B cell (primary cell): ENCODE data around the gene GRID2. TPM values are rescaled to one million over a fixed set of nuclear protein-coding genes. Genes with fewer than 3 reads are reported as not detected.

ENCODE experiments used
- ATAC-seq: fragments of 200-7000 bp; cut with Tn5 transposase; one replicate; pipeline ENCODE4 v1.10.0; 2021; ENCODE audit warnings: low read depth, mild to moderate bottlenecking, moderate number of reproducible peaks, moderate library complexity
- CTCF ChIA-PET: fragments of 350-600 bp; sonication (Branson Sonifier 250); formaldehyde crosslinking; loops from one replicate; lab custom pipeline; 2021; ENCODE audit warnings: antibody characterized with exemption, inconsistent platforms; lab: Charles Lee
- POLR2A ChIA-PET: fragments of 350-600 bp; sonication (Branson Sonifier 250); formaldehyde crosslinking; loops from one replicate; lab custom pipeline; 2021; ENCODE audit warnings: antibody characterized with exemption; lab: Charles Lee
- DNase-seq: peaks from one replicate; pipeline ENCODE4 v3.0.0; 2013
- H2AFZ ChIP-seq: 2 replicates; pipeline ENCODE4 v1.6.1; 2012; ENCODE audit warnings: mild to moderate bottlenecking, low read depth, low read length; ENCODE audit not compliant: insufficient read depth, poor library complexity, severe bottlenecking
- H3K27ac ChIP-seq, 2 donors: 1 replicate in 1 of 2; 2 replicates in 1 of 2; pipeline ENCODE4 v1.5.1; 2012 to 2013; ENCODE audit warnings: low read length in 2 of 2, mild to moderate bottlenecking in 2 of 2, moderate library complexity in 1 of 2
- H3K27me3 ChIP-seq, 4 experiments: fragments of 200-600 bp in 1 of 4; sonication (generic) in 1 of 4; replicated peaks in 1 of 4; 1 replicate in 2 of 4; 2 replicates in 2 of 4; pipeline versions ENCODE4 v1.6.1 to v1.7.0; 2013 to 2016; ENCODE audit warnings: low read length in 3 of 4, mild to moderate bottlenecking in 2 of 4, mixed read lengths in 1 of 4, moderate library complexity in 1 of 4; ENCODE audit not compliant: insufficient read depth in 4 of 4, control insufficient read depth in 3 of 4; ENCODE audit errors: control extremely low read depth in 1 of 4
- H3K36me3 ChIP-seq, 2 experiments: replicated peaks in 1 of 2; 1 replicate in 1 of 2; 2 replicates in 1 of 2; pipeline versions ENCODE4 v1.6.1 to v1.7.1; 2013; ENCODE audit warnings: low read length in 1 of 2; ENCODE audit not compliant: insufficient read depth in 2 of 2, control insufficient read depth in 1 of 2; ENCODE audit errors: control extremely low read depth in 1 of 2, extremely low read depth in 1 of 2
- H3K4me1 ChIP-seq, 2 donors: fragments of 200-600 bp in 1 of 2; sonication (generic) in 1 of 2; 1 replicate in 1 of 2; 2 replicates in 1 of 2; pipeline versions ENCODE4 v1.5.1 to v1.6.1; 2013 to 2017; ENCODE audit warnings: low read length in 2 of 2; ENCODE audit not compliant: control insufficient read depth in 2 of 2, insufficient read depth in 2 of 2
- H3K4me2 ChIP-seq: replicated peaks from 2 replicates; pipeline ENCODE3; 2012; ENCODE audit warnings: mild to moderate bottlenecking, low read depth, low read length; ENCODE audit not compliant: poor library complexity, severe bottlenecking
- H3K4me3 ChIP-seq, 5 experiments: fragments of 200-600 bp in 1 of 5; sonication (generic) in 1 of 5; 1 replicate in 3 of 5; 2 replicates in 2 of 5; pipeline versions ENCODE4 v1.5.1 to v1.7.0; 2011 to 2016; ENCODE audit warnings: low read length in 4 of 5, mild to moderate bottlenecking in 4 of 5, low read depth in 2 of 5, control low read depth in 1 of 5, moderate library complexity in 1 of 5; ENCODE audit not compliant: insufficient read depth in 1 of 5; ENCODE audit errors: control extremely low read depth in 1 of 5, extremely low read depth in 1 of 5
- H3K79me2 ChIP-seq: fragments of 200-600 bp; sonication (generic); one replicate; pipeline ENCODE4 v1.6.0; 2016; ENCODE audit warnings: low read length; ENCODE audit not compliant: control insufficient read depth, insufficient read depth
- H3K9ac ChIP-seq: fragments of 200-600 bp; sonication (generic); 2 replicates; pipeline ENCODE4 v1.6.1; 2017; ENCODE audit warnings: mild to moderate bottlenecking, low read length, moderate library complexity
- H3K9me3 ChIP-seq, 3 donors: one replicate each; pipeline versions ENCODE4 v1.6.1 to v1.7.1; 2013; ENCODE audit warnings: low read length in 2 of 3; ENCODE audit not compliant: control insufficient read depth in 2 of 3, insufficient read depth in 1 of 3; ENCODE audit errors: control extremely low read depth in 1 of 3
- H4K20me1 ChIP-seq: 2 replicates; pipeline ENCODE4 v1.6.0; 2012; ENCODE audit warnings: mild to moderate bottlenecking, low read length; ENCODE audit not compliant: insufficient read depth, control insufficient read depth, poor library complexity, severe bottlenecking
- H3K27ac Mint-ChIP-seq: one replicate; pipeline ENCODE4 v1.8.0; 2021; ENCODE audit warnings: mixed read lengths
- H3K27me3 Mint-ChIP-seq: one replicate; pipeline ENCODE4 v1.8.0; 2021; ENCODE audit warnings: mixed read lengths
- H3K4me1 Mint-ChIP-seq: one replicate; pipeline ENCODE4 v1.8.0; 2021; ENCODE audit warnings: mixed read lengths
- H3K4me3 Mint-ChIP-seq: one replicate; pipeline ENCODE4 v1.8.0; 2021; ENCODE audit warnings: mixed read lengths
- H3K9me3 Mint-ChIP-seq: one replicate; pipeline ENCODE4 v1.8.0; 2022; ENCODE audit warnings: mixed read lengths; ENCODE audit not compliant: insufficient read depth
- EZH2 ChIP-seq: IDR thresholded peaks from 2 replicates; pipeline ENCODE4 v1.6.1; 2012; ENCODE audit warnings: borderline replicate concordance, low read depth, mild to moderate bottlenecking, moderate library complexity, low read length; ENCODE audit not compliant: insufficient read depth, poor library complexity, severe bottlenecking
- WGBS: methylation state at CpG from one replicate; pipeline ENCODE4 v1.1.5; 2013; ENCODE audit warnings: missing lambda C conversion rate; ENCODE audit not compliant: insufficient coverage; 5-methylcytosine and 5-hydroxymethylcytosine counted together
- intact Hi-C: fragments of 100-400 bp; cut with micrococcal nuclease; formaldehyde crosslinking; loops from one replicate; pipeline ENCODE4 v1.10.0; 2022
- polyA plus RNA-seq: library from polyadenylated mRNA; depleted of rRNA; stranded (reverse); fragments of >200 nt; gene quantifications from 2 replicates; pipeline ENCODE4 v1.2.3, GENCODE V29; 2012
- total RNA-seq, 2 donors: library from RNA; stranded (reverse); fragments of 120-200 nt in 1 of 2; gene quantifications; 1 replicate in 1 of 2; 2 replicates in 1 of 2; pipeline versions ENCODE4 v1.2.3 to v1.2.4, GENCODE V29; 2013 to 2022
- TF ChIP-seq, protein P1 (sequence below): fragments of 200-600 bp; IDR thresholded peaks from one replicate; pipeline ENCODE4 v1.8.0; 2022; ENCODE audit warnings: antibody characterized with exemption, mild to moderate bottlenecking

The GRID2 gene
- total and polyA plus RNA-seq, 2 donors (not counting 1 experiment from before 2014, with no cell fraction given): not detected

DNA sequence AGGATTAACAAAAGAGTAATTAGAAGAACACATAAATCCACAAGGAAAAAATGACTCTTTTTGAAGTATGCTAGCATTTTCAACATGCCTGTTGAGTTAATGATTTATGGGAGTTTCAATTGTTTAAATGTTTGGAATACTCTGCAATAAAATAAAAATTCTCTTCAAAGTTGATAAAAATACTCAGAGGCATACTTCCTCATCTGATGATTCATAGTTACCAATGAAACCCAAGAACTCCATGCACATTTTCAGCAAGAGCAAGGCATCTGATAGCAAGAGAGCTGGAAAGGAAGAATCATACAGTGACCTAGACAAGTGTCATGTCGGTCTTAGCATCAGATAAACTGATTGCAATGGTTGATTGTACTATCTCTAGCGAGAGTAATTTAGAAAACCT is 1081.1 kb downstream of the GRID2 start:
- Mint-ChIP-seq H3K9me3 (no peaks in the 10 kb centered on the region), H3K27me3 (no peaks in the 10 kb centered on the region), H3K4me3 (no peak overlapping the region), H3K27ac (no peak overlapping the region), H3K4me1 (no peaks in the 10 kb centered on the region)
- H3K4me1 ChIP-seq: no peaks in the 10 kb centered on the region
- intact Hi-C loops: no loop called here
- no CpG with 5 or more reads among the region's 2 CpGs for WGBS
- ChIA-PET CTCF (no interaction called here), POLR2A (no interaction called here)
- ATAC-seq: no peak
- no peaks in the 10 kb centered on the region for H3K36me3 ChIP-seq
- H3K9ac ChIP-seq: no peak overlapping the region
- no peak overlapping the region for H2AFZ ChIP-seq
- H3K4me3 ChIP-seq: no peak overlapping the region
- no peak overlapping the region for H3K27ac ChIP-seq
- no peaks in the 10 kb centered on the region for H3K79me2 ChIP-seq
- TF ChIP-seq EZH2: no peak
- TF ChIP-seq, protein P1, sequence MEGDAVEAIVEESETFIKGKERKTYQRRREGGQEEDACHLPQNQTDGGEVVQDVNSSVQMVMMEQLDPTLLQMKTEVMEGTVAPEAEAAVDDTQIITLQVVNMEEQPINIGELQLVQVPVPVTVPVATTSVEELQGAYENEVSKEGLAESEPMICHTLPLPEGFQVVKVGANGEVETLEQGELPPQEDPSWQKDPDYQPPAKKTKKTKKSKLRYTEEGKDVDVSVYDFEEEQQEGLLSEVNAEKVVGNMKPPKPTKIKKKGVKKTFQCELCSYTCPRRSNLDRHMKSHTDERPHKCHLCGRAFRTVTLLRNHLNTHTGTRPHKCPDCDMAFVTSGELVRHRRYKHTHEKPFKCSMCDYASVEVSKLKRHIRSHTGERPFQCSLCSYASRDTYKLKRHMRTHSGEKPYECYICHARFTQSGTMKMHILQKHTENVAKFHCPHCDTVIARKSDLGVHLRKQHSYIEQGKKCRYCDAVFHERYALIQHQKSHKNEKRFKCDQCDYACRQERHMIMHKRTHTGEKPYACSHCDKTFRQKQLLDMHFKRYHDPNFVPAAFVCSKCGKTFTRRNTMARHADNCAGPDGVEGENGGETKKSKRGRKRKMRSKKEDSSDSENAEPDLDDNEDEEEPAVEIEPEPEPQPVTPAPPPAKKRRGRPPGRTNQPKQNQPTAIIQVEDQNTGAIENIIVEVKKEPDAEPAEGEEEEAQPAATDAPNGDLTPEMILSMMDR: no peak
- H4K20me1 ChIP-seq: no peaks in the 10 kb centered on the region
- no peak overlapping the region for H3K4me2 ChIP-seq
- no peaks in the 10 kb centered on the region for H3K9me3 ChIP-seq
- H3K27me3 ChIP-seq: no peaks in the 10 kb centered on the region
- no peak for DNase-seq

DNA sequence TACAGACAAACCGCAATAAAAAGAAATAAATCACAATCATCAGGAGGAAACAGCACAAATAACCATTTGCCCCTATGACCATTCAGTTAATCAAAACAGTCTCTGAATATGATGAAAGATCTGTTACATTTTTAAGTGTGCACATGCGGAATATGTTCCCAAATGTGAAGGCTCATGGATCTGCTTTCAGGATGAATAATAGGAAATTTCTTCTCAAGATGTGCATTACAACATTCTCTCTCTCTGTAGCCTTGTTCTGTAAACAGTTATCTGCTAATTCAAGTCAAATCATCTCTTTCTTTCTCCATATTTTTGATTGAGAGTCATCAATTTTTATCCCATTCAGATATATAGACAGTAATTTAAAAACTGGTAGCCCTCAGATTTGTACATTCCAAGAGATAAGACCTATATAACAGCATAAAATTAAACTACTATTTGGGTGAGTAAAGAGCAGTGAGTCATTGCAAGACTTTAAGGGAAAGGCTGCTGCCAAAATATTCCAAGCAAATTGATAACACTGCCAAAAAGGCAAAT is 1090.8 kb downstream of the GRID2 start:
- H3K27ac Mint-ChIP-seq: no peak overlapping the region
- Histone ChIP-seq H3K4me3 (no peak overlapping the region), H3K36me3 (no peaks in the 10 kb centered on the region), H3K27me3 (no peaks in the 10 kb centered on the region), H2AFZ (no peak overlapping the region), H4K20me1 (no peaks in the 10 kb centered on the region), H3K4me1 (no peaks in the 10 kb centered on the region), H3K4me2 (no peak overlapping the region), H3K79me2 (no peaks in the 10 kb centered on the region), H3K9me3 (no peaks in the 10 kb centered on the region), H3K9ac (no peak overlapping the region), H3K27ac (no peak overlapping the region)
- WGBS: no CpG with 5 or more reads among the region's 2 CpGs
- no peak for DNase-seq
- CTCF ChIA-PET: no interaction called here
- intact Hi-C loops: no loop called here
- ATAC-seq: no peak
- H3K4me1 Mint-ChIP-seq: no peaks in the 10 kb centered on the region
- no peak overlapping the region for H3K4me3 Mint-ChIP-seq
- H3K9me3 Mint-ChIP-seq: no peaks in the 10 kb centered on the region
- TF ChIP-seq EZH2: no peak
- TF ChIP-seq, protein P1: no peak
- POLR2A ChIA-PET: no interaction called here
- H3K27me3 Mint-ChIP-seq: no peaks in the 10 kb centered on the region
